ENCODE results near the gene FBXW11. TPM values are rescaled to one million over a fixed set of nuclear protein-coding genes. Genes with fewer than 3 reads are reported as not detected.

The FBXW11 gene
- total RNA-seq, 4 donors from 2014 or later, result 22.8 to 44.8 (median 40.3) TPM

DNA sequence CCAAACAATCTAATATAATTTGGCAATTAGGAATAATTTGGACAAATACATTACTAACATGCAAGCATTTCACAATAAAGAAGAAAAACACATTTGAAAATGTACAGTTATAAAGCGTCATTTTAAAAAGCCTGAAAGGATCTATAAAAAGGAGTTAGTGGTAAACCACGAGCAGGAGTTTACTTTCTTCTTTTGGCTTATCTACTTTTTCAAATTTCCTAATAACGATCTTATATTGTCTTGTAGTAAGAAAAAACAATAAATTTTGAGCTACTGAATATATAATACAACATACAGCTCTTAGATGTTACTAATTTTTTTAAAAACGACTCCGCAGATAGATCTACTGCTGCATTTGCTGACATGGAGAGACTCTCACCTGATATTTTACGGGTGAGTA lies 141.0 kb downstream of the FBXW11 start:
- H3K27me3 ChIP-seq, result no peaks in the 10 kb centered on the region
- DNase-seq, result no peak
- TF ChIP-seq POLR2AphosphoS5 (IDR thresholded peaks at IDR 0.05), result no peak
- H3K4me1 ChIP-seq, result no peaks in the 10 kb centered on the region
- peaks cover 0 to 25% (median 11%) of the 10 kb centered on the region in 4 donors for H3K36me3 ChIP-seq
- H3K27ac ChIP-seq, result no peak overlapping the region
- intact Hi-C loops (cut with DNase I; ENCODE audit: low total_unique reads), result no loop called here
- in situ Hi-C loops (cut with MboI; ENCODE audit: low pct_ligation_motif_present in 1 of 4, low pct_unique_long_range_greater_than_20kb in 1 of 4, low sequenced_read_pairs in 3 of 4), result no loop called here
- H3K9me3 ChIP-seq, result no peaks in the 10 kb centered on the region
- WGBS, 2 donors (ENCODE audit: low coverage in 1 of 2), result 83 to 93% methylated on average over 6 of the region's 6 CpGs
- no peak overlapping the region for H3K4me3 ChIP-seq

DNA sequence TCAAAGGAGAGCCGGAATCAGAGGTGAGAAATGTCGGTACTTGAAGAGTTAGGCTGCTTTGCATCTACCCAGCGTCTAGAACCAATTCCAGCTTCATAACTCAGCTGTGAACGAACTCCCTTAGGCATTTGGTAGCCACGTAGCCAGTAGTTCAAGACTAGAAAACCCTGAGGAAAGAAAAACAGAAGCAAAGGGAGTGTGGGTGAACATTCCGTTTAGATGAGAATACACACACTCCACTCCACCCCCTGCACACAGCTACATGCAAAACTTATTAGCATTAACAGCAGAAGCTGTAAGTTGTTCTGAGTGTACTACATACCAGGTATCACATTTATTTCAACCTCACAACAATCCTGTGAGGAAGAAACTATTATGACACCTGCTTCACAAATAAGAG lies 142.5 kb downstream of the FBXW11 start:
- H3K4me1 ChIP-seq, result no peaks in the 10 kb centered on the region
- in situ Hi-C loops (cut with MboI; ENCODE audit: low pct_ligation_motif_present in 1 of 4, low pct_unique_long_range_greater_than_20kb in 1 of 4, low sequenced_read_pairs in 3 of 4) (no loop called here), intact Hi-C loops (cut with DNase I; ENCODE audit: low total_unique reads) (no loop called here)
- peaks cover 0 to 23% (median 5%) of the 10 kb centered on the region in 4 donors for H3K36me3 ChIP-seq
- H3K4me3 ChIP-seq, result no peak overlapping the region
- TF ChIP-seq POLR2A (IDR thresholded peaks at IDR 0.05) (no peak), POLR2AphosphoS5 (IDR thresholded peaks at IDR 0.05) (no peak), EP300 (IDR thresholded peaks at IDR 0.05; ENCODE audit: low read depth) (no peak)
- TF ChIP-seq, protein P1, sequence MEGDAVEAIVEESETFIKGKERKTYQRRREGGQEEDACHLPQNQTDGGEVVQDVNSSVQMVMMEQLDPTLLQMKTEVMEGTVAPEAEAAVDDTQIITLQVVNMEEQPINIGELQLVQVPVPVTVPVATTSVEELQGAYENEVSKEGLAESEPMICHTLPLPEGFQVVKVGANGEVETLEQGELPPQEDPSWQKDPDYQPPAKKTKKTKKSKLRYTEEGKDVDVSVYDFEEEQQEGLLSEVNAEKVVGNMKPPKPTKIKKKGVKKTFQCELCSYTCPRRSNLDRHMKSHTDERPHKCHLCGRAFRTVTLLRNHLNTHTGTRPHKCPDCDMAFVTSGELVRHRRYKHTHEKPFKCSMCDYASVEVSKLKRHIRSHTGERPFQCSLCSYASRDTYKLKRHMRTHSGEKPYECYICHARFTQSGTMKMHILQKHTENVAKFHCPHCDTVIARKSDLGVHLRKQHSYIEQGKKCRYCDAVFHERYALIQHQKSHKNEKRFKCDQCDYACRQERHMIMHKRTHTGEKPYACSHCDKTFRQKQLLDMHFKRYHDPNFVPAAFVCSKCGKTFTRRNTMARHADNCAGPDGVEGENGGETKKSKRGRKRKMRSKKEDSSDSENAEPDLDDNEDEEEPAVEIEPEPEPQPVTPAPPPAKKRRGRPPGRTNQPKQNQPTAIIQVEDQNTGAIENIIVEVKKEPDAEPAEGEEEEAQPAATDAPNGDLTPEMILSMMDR (IDR thresholded peaks at IDR 0.05), result no peak
- no peaks in the 10 kb centered on the region for H3K27me3 ChIP-seq
- DNase-seq, result no peak
- WGBS, 2 donors (ENCODE audit: low coverage in 1 of 2), result 81 to 100% methylated on average over 2 to 6 of the region's 6 CpGs
- H3K27ac ChIP-seq, result no peak overlapping the region
- H3K9me3 ChIP-seq, result no peaks in the 10 kb centered on the region

GRCh38 chr5:171862624-171863023 lies 143.8 kb downstream of the FBXW11 start:
- H3K36me3 ChIP-seq, result peaks cover 0 to 10% (median 0%) of the 10 kb centered on the region in 4 donors
- DNase-seq, result no peak
- TF ChIP-seq EP300 (IDR thresholded peaks at IDR 0.05; ENCODE audit: low read depth) (no peak), POLR2A (IDR thresholded peaks at IDR 0.05) (no peak), POLR2AphosphoS5 (IDR thresholded peaks at IDR 0.05) (no peak)
- TF ChIP-seq, protein P1 (IDR thresholded peaks at IDR 0.05), result no peak
- H3K27ac ChIP-seq, result no peak overlapping the region
- no peaks in the 10 kb centered on the region for H3K4me1 ChIP-seq
- H3K4me3 ChIP-seq, result no peak overlapping the region
- H3K9me3 ChIP-seq, result no peaks in the 10 kb centered on the region
- no peaks in the 10 kb centered on the region for H3K27me3 ChIP-seq
- 94 to 95% methylated on average over 3 to 4 of the region's 4 CpGs for WGBS, 2 donors (ENCODE audit: low coverage in 1 of 2)
- in situ Hi-C loops (cut with MboI; ENCODE audit: low pct_ligation_motif_present in 1 of 4, low pct_unique_long_range_greater_than_20kb in 1 of 4, low sequenced_read_pairs in 3 of 4), result no loop called here
- intact Hi-C loops (cut with DNase I; ENCODE audit: low total_unique reads), result no loop called here

- H3K9me3 ChIP-seq, result no peaks in the 10 kb centered on the region
- H3K27ac ChIP-seq, result no peak overlapping the region
- 86 to 88% methylated on average over 2 to 3 of the region's 3 CpGs for WGBS, 2 donors (ENCODE audit: low coverage in 1 of 2)
- peaks cover 0 to 10% (median 0%) of the 10 kb centered on the region in 4 donors for H3K36me3 ChIP-seq
- no peak for DNase-seq
- intact Hi-C loops (cut with DNase I; ENCODE audit: low total_unique reads) (no loop called here), in situ Hi-C loops (cut with MboI; ENCODE audit: low pct_ligation_motif_present in 1 of 4, low pct_unique_long_range_greater_than_20kb in 1 of 4, low sequenced_read_pairs in 3 of 4) (no loop called here)
- H3K27me3 ChIP-seq, result no peaks in the 10 kb centered on the region
- H3K4me1 ChIP-seq, result no peaks in the 10 kb centered on the region
- TF ChIP-seq POLR2A (IDR thresholded peaks at IDR 0.05), result no peak
- no peak for TF ChIP-seq EP300 (IDR thresholded peaks at IDR 0.05; ENCODE audit: low read depth)
- TF ChIP-seq, protein P1 (IDR thresholded peaks at IDR 0.05), result no peak
- TF ChIP-seq POLR2AphosphoS5 (IDR thresholded peaks at IDR 0.05), result no peak
- no peak overlapping the region for H3K4me3 ChIP-seq
Measured at GRCh38 chr5:171861381-171861780, 145.1 kb downstream of the FBXW11 start.

GRCh38 chr5:171858303-171858702 lies 148.1 kb downstream of the FBXW11 start:
- intact Hi-C loops (cut with DNase I; ENCODE audit: low total_unique reads) (no loop called here), in situ Hi-C loops (cut with MboI; ENCODE audit: low pct_ligation_motif_present in 1 of 4, low pct_unique_long_range_greater_than_20kb in 1 of 4, low sequenced_read_pairs in 3 of 4) (no loop called here)
- WGBS, 2 donors (ENCODE audit: low coverage in 1 of 2), result 93% methylated on average over 7 of the region's 7 CpGs; no CpG with 5 or more reads in 1 of the 2 donors
- no peaks in the 10 kb centered on the region for H3K27me3 ChIP-seq
- peaks cover 0 to 3% (median 0%) of the 10 kb centered on the region in 4 donors for H3K36me3 ChIP-seq
- no peak for DNase-seq
- no peak overlapping the region for H3K4me3 ChIP-seq
- no peaks in the 10 kb centered on the region for H3K4me1 ChIP-seq
- no peaks in the 10 kb centered on the region for H3K9me3 ChIP-seq
- no peak overlapping the region for H3K27ac ChIP-seq
- TF ChIP-seq POLR2AphosphoS5 (IDR thresholded peaks at IDR 0.05) (no peak), POLR2A (IDR thresholded peaks at IDR 0.05) (no peak)
- TF ChIP-seq, protein P1 (IDR thresholded peaks at IDR 0.05), result peak in 3 of 5 experiments; percentile 23 to 36 (median 33)

All from transverse colon (tissue), 4 donors.